Stimulated activated naive CD4-positive, alpha-beta T cell (primary cell): ENCODE measurements around the gene VCL.

Source experiments
- DNase-seq, 6 experiments: peaks; one replicate each; lab custom pipeline; 2025; lab: John Stamatoyannopoulos, UW

VCL gene

GRCh38 chr10:74077416-74077815, 79.5 kb downstream of the VCL start:
- no peak for DNase-seq

GRCh38 chr10:74078037-74078436, 80.1 kb downstream of the VCL start:
- no peak for DNase-seq

DNA sequence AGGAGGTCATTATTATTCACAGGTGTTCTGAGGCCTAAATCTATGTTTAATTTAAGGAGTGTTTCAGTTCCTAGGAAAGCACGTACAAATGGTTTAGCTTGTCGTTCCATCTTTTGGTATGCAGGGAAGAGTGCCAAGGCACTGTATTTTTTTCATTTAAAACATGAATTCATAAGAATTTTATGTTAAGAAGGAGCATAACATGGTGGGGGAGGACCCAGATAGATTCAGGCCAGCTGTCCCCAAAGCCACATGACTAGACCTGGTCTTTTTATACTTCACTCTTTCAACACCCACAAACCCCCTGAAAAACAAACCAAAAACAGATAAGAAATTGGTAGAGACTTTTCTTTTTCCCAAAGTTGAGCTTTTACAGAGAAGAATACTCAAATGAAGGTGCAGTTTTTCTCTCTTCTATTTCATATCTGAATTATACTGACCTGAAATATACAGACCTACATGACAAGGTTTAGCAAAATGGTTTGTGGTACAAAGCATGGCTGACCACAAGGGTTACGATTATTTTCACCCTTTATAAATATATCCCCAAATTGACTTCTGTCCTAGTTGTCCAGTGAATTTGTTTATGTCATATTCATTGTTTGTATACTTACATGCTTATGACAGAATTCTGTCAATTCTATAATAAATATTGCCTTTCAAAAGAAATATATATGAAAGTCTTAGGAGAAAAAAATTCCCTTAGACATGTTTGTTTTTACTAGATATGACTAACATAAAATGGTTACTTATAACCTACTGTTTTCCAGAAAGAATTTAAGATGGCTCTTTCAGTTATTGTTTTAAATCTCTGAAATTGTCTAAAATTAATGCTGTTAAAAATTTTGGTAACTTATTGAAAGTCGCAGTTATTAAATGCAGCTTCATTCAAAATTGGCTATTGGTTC, 81.4 kb downstream of the VCL start:
- no peak for DNase-seq

DNA sequence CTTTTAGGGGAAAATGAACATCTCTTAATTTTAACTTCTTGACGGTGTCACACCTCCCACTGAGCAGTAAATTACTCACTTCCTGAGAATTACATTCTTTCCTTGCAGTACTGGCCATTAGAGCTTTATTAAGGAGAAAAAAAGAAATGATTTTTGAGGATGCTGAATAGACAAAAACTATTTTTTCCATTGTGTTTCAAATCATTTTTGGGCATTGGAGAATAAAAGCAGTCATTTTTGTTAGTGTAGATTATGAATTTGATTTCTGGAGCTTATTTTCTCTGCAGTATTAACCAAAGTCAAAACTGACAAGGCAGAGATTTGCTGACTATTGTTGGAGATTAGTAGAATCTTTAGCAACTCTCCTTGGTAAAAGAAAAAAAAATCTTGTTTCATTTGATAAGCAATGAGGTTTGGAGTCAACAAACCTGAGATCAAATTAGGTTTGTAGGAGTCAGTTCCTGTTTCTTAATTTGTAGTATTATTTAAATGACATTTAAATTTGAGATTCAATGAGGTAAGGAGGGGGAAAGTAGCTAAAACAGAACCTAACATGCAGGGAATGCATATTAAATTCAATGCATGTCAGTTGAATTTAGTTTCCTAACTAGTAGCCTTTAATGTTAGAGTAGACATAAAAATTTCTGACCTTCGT, 82.1 kb downstream of the VCL start:
- DNase-seq = no peak

DNA sequence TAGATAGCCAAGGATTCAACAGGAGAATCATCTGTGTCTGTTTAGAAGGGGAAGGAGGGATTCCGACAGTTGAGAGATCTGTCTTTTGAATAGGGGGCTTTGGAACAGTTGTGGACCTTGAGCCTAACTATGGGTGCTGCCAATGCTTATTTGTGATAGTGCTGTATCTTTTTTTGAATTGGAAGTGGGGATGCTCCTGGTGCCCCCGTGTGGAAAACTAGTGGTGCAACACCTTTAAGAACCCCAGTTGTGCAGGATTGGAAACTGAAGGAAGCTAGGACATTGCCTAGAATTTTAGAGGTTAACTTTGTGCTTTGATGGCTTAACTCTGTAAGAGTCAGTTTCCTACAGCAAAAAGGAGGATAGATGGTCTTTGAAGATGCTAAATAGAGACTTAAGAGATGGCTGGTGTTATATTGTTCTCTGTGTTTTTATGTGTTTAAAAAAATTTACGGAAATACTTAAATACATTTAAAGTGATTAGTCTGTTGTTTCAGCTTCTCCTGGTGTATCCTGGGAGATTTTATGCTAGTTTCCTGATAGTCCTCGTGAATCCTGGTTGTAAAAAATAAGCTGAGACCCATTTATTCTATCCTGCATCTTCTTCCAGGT, 83.4 kb downstream of the VCL start:
- DNase-seq = peak in 3 of 6 experiments; percentile 10 to 48 (median 44)

DNA sequence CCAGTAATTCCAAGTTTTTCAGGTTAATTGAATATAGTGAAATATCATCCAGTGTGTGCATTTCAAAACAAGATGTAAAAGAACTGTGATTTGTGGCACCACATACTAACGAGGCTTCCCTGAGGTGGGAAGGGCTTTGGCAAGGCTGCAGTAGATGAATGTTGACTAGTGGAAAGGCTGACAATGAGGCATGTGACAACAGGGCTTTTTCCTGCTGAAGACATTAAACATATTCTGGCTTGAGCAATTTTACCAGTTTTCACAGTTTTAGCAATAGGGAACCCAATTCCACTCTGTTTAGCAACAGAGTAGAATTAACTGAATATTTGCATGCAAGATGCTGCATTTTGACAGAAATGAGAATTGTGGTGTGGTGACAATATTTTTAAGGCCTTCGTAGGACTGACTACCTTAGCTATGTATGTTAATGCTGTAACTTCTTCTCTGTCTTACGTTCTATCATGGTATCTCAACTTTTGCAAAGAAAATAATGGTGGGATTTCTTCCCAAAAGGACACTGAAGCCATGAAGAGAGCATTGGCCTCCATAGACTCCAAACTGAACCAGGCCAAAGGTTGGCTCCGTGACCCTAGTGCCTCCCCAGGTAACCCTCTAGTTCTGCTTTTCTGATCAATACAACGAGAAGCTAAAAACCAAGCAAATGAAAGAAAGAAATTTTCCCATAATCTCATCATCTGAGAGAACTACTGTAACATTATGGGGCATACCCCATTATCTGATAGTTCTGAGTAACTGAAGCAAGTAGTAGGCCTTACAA, 84.2 kb downstream of the VCL start:
- no peak for DNase-seq

- DNase-seq = no peak
Measured at GRCh38 chr10:74083304-74083703, 85.4 kb downstream of the VCL start.

- DNase-seq = no peak
Measured at GRCh38 chr10:74084955-74085354, 87.0 kb downstream of the VCL start.

DNA sequence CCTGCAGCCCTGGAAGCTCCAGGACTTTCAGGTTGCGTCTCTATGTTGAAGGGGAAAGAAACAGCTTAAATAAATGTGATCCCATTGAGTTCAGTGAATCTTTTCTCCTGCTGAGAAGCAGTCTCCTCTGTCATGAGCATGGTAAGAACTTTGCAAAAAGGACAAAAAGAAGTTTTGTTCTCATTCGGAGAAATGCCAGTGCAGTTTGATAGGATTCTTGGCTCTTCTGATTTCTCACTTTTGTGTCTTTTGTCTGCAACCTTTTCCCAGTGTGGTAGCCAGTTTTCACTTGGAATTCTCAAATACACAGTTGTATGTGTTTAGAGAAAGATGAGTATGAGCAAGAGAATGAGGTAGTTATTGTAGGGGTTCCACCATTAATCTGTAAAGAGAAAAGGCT, 88.4 kb downstream of the VCL start:
- no peak for DNase-seq

- DNase-seq = no peak
Measured at GRCh38 chr10:74088722-74089121, 90.8 kb downstream of the VCL start.

DNA sequence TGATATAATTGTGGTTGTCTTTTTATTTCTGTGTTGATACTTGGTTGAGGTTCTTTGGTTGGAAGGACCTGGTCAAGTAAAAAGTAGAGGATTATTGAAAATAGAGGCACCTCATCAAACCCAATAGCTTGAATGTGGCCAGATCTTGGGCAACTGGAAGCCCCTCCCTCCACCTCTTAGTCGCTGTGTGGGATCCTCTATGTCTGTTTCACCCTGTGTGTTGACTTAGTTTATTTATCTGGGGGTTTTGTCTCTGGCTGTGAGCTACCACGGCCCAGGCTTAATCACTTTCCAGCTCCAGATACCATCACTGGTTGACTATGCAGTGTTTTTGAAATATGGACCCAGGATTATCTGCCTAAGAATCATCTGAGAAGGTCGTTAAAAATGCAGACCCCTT, 94.5 kb downstream of the VCL start:
- DNase-seq = no peak

DNA sequence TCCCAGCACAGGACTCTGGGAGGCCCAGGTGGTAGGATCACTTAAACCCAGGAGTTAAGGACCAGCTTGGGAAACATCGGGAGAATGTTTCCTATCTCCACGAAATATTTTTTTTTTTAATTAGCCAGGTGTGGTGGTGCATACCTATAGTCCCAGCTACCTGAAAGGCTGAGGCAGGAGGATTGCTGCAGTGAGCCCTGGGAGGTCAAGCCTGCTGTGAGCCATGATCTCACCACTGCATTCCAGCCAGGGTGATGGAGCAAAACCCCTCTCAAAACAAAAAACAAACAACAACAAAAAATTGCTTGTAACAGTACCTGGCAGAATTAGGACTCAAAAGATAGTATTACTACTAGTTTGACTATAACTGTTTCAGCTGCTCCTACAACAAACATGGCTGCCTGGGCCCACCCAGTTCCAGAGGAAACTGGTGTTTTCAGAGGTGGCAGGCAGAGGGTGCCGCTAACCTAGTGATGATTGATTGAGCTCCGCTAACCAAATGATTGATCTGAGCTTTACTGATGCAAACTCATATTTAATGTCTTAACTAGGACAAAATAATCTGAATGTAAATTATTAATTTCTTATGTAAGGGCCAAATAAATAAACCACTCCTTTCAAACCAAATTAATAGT, 95.7 kb downstream of the VCL start:
- DNase-seq = no peak

- DNase-seq = no peak
Measured at GRCh38 chr10:74094231-74094630, 96.3 kb downstream of the VCL start.

DNA sequence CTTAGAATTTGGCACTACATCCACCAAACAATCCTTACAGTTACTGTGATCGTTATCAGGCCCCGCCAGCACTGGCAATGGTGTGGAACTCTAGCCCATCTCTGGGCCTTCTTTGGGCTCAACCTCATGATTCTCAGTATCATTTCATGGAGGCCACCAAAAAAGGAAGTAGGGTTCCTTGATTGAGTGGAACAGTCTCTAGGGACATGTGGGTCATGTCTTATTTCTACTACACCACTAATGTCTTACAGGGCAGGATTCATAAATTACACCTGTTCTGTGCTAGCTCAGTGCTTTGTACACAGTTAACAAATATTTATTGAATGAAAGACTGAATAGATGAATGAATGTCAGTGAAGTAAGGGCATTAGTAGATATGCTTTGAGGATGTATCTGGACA, 98.9 kb downstream of the VCL start:
- DNase-seq = no peak

GRCh38 chr10:74097776-74098175, 99.9 kb downstream of the VCL start:
- no peak for DNase-seq

DNA sequence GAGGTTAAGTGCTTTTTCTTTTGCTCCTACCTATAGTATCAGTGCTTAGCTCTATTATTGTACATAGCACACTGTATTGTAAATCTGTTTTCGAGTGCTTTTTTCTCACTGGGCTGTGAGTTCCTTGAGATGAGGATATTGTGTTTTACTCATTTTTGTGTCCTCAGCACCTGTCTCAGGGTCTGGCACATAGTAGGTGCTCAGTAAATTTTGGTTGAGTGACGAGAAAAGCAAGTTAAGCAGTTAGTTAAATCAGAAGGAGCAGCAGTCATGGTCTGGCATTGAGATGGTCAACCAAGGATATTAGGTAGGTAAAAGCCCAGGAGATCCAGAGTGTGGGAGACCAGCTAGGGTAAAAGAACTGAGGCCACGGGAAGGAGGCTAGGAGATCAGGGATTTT, 101.5 kb downstream of the VCL start:
- no peak for DNase-seq

GRCh38 chr10:74099836-74100235, 101.9 kb downstream of the VCL start:
- DNase-seq = no peak

DNA sequence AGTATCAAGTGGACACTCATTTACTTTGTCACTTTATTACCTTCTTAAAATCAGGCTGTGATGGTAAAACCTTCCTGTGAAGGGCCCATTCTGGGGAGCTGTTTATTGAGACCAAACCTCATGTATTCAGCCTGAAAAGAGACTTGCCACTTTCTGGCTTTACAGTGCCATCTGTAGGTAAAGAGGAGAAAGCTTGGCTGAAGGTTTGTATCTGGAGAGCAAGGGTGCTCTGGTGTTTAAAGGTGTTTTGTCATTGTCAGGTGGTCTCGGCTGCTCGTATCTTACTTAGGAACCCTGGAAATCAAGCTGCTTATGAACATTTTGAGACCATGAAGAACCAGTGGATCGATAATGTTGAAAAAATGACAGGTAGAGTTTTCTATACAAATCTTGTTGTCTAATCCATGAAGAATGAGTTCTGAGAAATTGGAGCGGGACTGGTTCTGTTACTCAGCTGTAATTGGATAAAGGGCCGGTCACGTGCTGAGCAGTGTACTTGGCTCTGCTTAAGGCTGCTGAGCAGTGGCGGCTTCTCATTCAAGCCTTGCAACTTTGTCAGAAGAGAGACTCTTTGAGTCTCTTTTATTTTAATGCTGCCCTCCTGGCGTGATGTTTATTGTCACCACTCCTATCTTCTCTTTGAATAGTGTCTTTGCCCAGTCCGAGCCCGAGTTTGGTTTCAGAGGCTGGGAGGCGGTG, 105.8 kb downstream of the VCL start:
- DNase-seq = no peak

DNA sequence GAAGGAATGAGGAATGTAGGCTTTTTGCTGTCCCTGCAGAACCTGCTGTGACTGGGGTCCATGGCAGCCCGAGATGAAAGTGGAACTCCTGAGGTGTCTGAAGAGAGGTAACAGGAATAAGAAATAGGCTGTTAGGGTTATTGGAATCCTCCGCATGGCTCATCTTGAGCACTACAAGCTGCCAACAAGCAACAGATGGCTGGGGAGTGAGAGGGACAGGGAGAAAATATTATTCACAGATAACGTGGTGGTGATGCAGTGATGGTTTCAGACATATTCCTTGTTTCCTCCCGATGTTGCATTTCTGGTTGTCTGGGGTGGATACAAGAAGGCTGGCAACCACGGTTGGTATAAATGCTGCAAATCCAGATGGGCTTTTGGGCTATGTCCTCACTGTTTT, 106.6 kb downstream of the VCL start:
- DNase-seq = no peak

DNA sequence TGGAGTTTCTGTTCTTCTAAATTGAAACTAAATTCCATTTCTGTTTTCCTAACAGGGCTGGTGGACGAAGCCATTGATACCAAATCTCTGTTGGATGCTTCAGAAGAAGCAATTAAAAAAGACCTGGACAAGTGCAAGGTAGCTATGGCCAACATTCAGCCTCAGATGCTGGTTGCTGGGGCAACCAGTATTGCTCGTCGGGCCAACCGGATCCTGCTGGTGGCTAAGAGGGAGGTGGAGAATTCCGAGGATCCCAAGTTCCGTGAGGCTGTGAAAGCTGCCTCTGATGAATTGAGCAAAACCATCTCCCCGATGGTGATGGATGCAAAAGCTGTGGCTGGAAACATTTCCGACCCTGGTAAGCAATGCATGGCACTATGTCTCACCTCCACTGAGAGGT, 107.1 kb downstream of the VCL start:
- no peak for DNase-seq

- no peak for DNase-seq
Measured at GRCh38 chr10:74107391-74107790, 109.5 kb downstream of the VCL start.
